Right atrium auricular region (tissue), 2 donors: ENCODE data around the gene RIOK3. TPM values are rescaled to one million over a fixed set of nuclear protein-coding genes. Genes with fewer than 3 reads are reported as not detected.

Experiments
- DNase-seq: peaks from one replicate; pipeline ENCODE4 v3.0.0-alpha.2; 2019; ENCODE audit warnings: low spot score
- H3K27ac ChIP-seq, 2 donors: fragments of 200-600 bp; sonication (generic); 1 replicate in 1 of 2; 2 replicates in 1 of 2; pipeline ENCODE4 v1.5.1; 2016 to 2019
- H3K27me3 ChIP-seq, 2 donors: fragments of 200-600 bp; sonication (generic); one replicate each; pipeline versions ENCODE4 v1.5.1 to v1.6.0; 2017 to 2019
- H3K36me3 ChIP-seq: fragments of 200-600 bp; sonication (generic); one replicate; pipeline ENCODE4 v1.5.1; 2016
- H3K4me1 ChIP-seq, 2 donors: fragments of 200-600 bp; sonication (generic); one replicate each; pipeline versions ENCODE4 v1.5.1 to v1.6.0; 2017 to 2019
- H3K4me3 ChIP-seq, 2 donors: fragments of 200-600 bp; sonication (generic); 1 replicate in 1 of 2; 2 replicates in 1 of 2; pipeline ENCODE4 v1.5.1; 2017 to 2019; ENCODE audit warnings: mild to moderate bottlenecking in 1 of 2, moderate library complexity in 1 of 2
- H3K9me3 ChIP-seq, 2 donors: fragments of 200-600 bp; sonication (generic); one replicate each; pipeline ENCODE4 v1.5.1; 2019
- total RNA-seq, 2 donors: library from RNA; depleted of rRNA; stranded (reverse); fragments of >200 nt; gene quantifications; one replicate each; pipeline ENCODE4 v1.1.0, GENCODE V29; 2016
- TF ChIP-seq, protein P1 (sequence below), 2 donors: fragments of 200-600 bp; sonication (generic); IDR thresholded peaks; one replicate each; pipeline ENCODE4 v1.5.1; 2019; ENCODE audit warnings: antibody characterized with exemption in 2 of 2

RIOK3 gene
- total RNA-seq, 2 donors from 2014 or later, result 39.2 to 47.2 TPM

GRCh38 chr18:23453680-23454058 lies 582 bp downstream of the RIOK3 start:
- Histone ChIP-seq H3K27ac (peak overlapping the region; percentile 91 to 95), H3K36me3 (no peaks in the 10 kb centered on the region), H3K9me3 (no peaks in the 10 kb centered on the region), H3K4me1 (peaks cover 0 to 46% of the 10 kb centered on the region in 2 donors), H3K27me3 (no peaks in the 10 kb centered on the region), H3K4me3 (peak overlapping the region; percentile 84 to 86)
- TF ChIP-seq, protein P1, sequence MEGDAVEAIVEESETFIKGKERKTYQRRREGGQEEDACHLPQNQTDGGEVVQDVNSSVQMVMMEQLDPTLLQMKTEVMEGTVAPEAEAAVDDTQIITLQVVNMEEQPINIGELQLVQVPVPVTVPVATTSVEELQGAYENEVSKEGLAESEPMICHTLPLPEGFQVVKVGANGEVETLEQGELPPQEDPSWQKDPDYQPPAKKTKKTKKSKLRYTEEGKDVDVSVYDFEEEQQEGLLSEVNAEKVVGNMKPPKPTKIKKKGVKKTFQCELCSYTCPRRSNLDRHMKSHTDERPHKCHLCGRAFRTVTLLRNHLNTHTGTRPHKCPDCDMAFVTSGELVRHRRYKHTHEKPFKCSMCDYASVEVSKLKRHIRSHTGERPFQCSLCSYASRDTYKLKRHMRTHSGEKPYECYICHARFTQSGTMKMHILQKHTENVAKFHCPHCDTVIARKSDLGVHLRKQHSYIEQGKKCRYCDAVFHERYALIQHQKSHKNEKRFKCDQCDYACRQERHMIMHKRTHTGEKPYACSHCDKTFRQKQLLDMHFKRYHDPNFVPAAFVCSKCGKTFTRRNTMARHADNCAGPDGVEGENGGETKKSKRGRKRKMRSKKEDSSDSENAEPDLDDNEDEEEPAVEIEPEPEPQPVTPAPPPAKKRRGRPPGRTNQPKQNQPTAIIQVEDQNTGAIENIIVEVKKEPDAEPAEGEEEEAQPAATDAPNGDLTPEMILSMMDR (IDR thresholded peaks at IDR 0.05), result no peak
- no peak for DNase-seq

DNA sequence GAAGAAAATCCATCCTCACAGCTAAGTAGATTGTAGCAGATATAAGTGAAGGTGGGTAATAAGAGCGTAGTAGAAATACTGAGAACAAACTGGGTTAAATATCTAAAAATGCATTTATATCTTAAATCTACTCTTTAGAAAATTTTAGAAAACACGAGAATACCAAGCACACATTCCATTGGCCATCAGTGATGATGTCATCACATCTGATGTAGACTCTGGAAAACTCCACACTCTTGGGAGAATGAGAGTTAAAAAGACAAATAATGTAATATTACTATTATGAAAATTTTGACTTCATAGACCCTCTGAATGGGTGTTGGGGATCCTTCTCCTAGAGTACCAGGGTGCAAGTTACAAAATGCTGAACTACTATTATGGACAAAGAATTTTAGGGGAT lies 3.7 kb downstream of the RIOK3 start:
- no peaks in the 10 kb centered on the region for H3K36me3 ChIP-seq
- no peaks in the 10 kb centered on the region for H3K27me3 ChIP-seq
- H3K4me3 ChIP-seq, result no peak overlapping the region
- TF ChIP-seq, protein P1 (IDR thresholded peaks at IDR 0.05), result no peak
- no peak for DNase-seq
- H3K4me1 ChIP-seq, result peaks cover 0 to 78% of the 10 kb centered on the region in 2 donors
- H3K27ac ChIP-seq, result no peak overlapping the region
- no peaks in the 10 kb centered on the region for H3K9me3 ChIP-seq

GRCh38 chr18:23458830-23459529 lies 5.9 kb downstream of the RIOK3 start:
- DNase-seq, result no peak
- no peaks in the 10 kb centered on the region for H3K27me3 ChIP-seq
- H3K9me3 ChIP-seq, result no peaks in the 10 kb centered on the region
- no peak overlapping the region for H3K27ac ChIP-seq
- H3K4me3 ChIP-seq, result no peak overlapping the region
- peaks cover 18% of the 10 kb centered on the region for H3K36me3 ChIP-seq
- peaks cover 0 to 75% of the 10 kb centered on the region in 2 donors for H3K4me1 ChIP-seq
- TF ChIP-seq, protein P1 (IDR thresholded peaks at IDR 0.05), result no peak

DNA sequence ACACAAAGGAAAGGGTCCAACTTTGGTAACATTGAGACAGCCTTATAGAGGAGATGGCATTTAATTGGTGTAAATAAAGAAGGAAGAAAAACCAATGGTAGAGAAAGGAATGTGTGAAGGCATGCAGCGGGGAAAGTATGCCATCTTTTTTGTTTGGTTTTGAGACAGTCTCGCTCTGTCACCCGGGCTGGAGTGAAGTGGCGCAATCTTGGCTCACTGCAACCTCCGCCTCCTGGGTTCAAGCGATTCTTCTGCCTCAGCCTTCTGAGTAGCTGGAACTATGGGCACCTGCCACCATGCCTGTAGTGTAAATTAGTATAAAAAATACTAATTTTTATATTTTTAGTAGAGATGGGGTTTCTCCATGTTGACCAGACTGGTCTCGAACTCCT lies 6.4 kb downstream of the RIOK3 start:
- Histone ChIP-seq H3K4me1 (peaks cover 0 to 70% of the 10 kb centered on the region in 2 donors), H3K27me3 (no peaks in the 10 kb centered on the region), H3K9me3 (no peaks in the 10 kb centered on the region), H3K36me3 (peaks cover 24% of the 10 kb centered on the region), H3K27ac (no peak overlapping the region), H3K4me3 (no peak overlapping the region)
- TF ChIP-seq, protein P1 (IDR thresholded peaks at IDR 0.05), result no peak
- DNase-seq, result no peak

DNA sequence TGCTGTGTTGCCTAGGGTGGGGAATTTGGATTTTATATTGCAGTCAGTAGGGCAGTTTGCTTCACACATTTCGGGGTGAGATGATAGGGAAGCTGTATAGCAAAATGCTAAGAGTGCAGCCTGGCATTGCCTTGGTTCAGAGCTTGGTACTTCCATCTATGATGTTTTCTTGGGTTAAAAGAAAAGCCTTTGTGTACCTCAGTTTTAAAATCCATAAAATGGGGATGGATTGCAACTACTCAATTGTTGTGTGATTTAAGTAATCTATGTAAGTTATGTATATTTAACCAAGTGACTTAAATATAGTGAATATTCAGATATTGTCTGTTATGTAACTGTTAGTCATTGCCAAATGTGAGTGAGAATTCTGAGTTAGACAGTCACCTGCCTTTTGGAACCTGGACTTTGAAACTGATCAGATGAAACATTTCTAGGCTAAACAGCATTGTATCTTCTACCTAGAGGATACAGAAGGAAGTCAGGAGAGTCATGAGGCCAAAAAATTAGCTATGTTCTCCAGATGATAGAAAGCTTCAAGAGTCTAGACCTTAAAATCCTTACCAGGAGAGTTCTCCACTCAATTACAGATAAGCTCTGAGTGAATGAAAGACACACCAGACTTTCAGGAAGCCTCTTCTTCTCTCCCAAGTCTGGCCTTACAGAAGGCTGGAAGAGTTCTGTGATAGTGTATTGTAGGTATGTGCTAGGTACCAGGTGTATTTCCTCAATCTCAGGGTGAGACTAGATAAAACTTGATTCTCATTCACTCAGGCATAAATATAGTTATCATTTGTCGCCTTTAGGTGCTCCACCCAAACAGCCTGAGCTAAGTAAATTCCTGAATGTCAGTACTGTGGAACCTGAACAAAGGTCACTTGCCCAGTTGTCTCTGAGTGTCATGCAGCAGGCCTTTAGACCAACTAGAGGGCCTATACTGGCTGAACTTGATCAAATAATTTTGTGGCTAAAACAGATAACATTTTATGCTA lies 7.5 kb downstream of the RIOK3 start:
- no peak for DNase-seq
- no peak overlapping the region for H3K27ac ChIP-seq
- H3K27me3 ChIP-seq, result no peaks in the 10 kb centered on the region
- peaks cover 0 to 61% of the 10 kb centered on the region in 2 donors for H3K4me1 ChIP-seq
- H3K36me3 ChIP-seq, result peaks cover 34% of the 10 kb centered on the region
- no peaks in the 10 kb centered on the region for H3K9me3 ChIP-seq
- TF ChIP-seq, protein P1 (IDR thresholded peaks at IDR 0.05), result no peak
- H3K4me3 ChIP-seq, result no peak overlapping the region
